IMR-90 (cell line): ENCODE measurements around the gene ZNF398. TPM values are rescaled to one million over a fixed set of nuclear protein-coding genes. Genes with fewer than 3 reads are reported as not detected.

Experiments used
- ATAC-seq: fragments of 200-7000 bp; cut with Tn5 transposase; 2 replicates; pipeline ENCODE4 v1.9.1; 2020; ENCODE audit warnings: low read depth, mild to moderate bottlenecking, moderate library complexity
- BruUV-seq: library from RNA; stranded (reverse); fragments of 400-500 nt; replicated peaks from 2 replicates; lab custom pipeline; 2021; lab: Mats Ljungman, UMichigan
- CTCF ChIA-PET: fragments of 300-600 bp; formaldehyde crosslinking; extraction: SDS; loops from one replicate; lab custom pipeline; 2021; ENCODE audit warnings: antibody characterized with exemption; lab: Yijun Ruan, JAX
- POLR2A ChIA-PET: fragments of 300-600 bp; sonication (Branson Sonifier 250); formaldehyde crosslinking; loops from one replicate; lab custom pipeline; 2022; ENCODE audit warnings: antibody characterized with exemption; ENCODE audit not compliant: unreplicated experiment; lab: Charles Lee
- DNase-seq: peaks from one replicate; pipeline ENCODE4 v3.0.0; 2013
- H2AFZ ChIP-seq: replicated peaks from 2 replicates; pipeline ENCODE3; 2013; ENCODE audit warnings: low read length, mild to moderate bottlenecking; ENCODE audit not compliant: poor library complexity
- H2AK5ac ChIP-seq: 2 replicates; pipeline ENCODE4 v1.6.1; 2013; ENCODE audit warnings: low read depth, low read length, inconsistent platforms
- H2AK9ac ChIP-seq: replicated peaks from 2 replicates; pipeline ENCODE3; 2013; ENCODE audit warnings: mild to moderate bottlenecking, low read depth, low read length, moderate library complexity; ENCODE audit not compliant: poor library complexity
- H2BK120ac ChIP-seq: 2 replicates; pipeline ENCODE4 v1.6.1; 2013; ENCODE audit warnings: low read depth, low read length, inconsistent platforms
- H2BK15ac ChIP-seq: 3 replicates; pipeline ENCODE4 v1.6.1; 2013; ENCODE audit warnings: low read depth, low read length, inconsistent platforms
- H2BK20ac ChIP-seq: 2 replicates; pipeline ENCODE4 v1.6.1; 2013; ENCODE audit warnings: low read depth, mild to moderate bottlenecking, inconsistent platforms, low read length, moderate library complexity
- H2BK5ac ChIP-seq: 2 replicates; pipeline ENCODE4 v1.6.1; 2013; ENCODE audit warnings: mild to moderate bottlenecking, low read depth, low read length, inconsistent platforms; ENCODE audit not compliant: poor library complexity, severe bottlenecking
- H3K14ac ChIP-seq: replicated peaks from 2 replicates; pipeline ENCODE4 v1.6.1; 2013; ENCODE audit warnings: low read depth, low read length, inconsistent platforms
- H3K18ac ChIP-seq: 2 replicates; pipeline ENCODE4 v1.6.1; 2013; ENCODE audit warnings: low read depth, low read length, control low read depth
- H3K23ac ChIP-seq: 2 replicates; pipeline ENCODE4 v1.6.1; 2013; ENCODE audit warnings: low read depth, low read length, inconsistent platforms
- H3K27ac ChIP-seq: 2 replicates; pipeline ENCODE4 v1.5.1; 2013; ENCODE audit warnings: mild to moderate bottlenecking, control low read depth, low read length; ENCODE audit not compliant: insufficient read depth
- H3K27me3 ChIP-seq: 2 replicates; pipeline ENCODE4 v1.6.1; 2013; ENCODE audit warnings: low read length; ENCODE audit not compliant: control insufficient read depth, insufficient read depth
- H3K36me3 ChIP-seq: 2 replicates; pipeline ENCODE4 v1.6.1; 2013; ENCODE audit warnings: low read length, mixed read lengths; ENCODE audit not compliant: control insufficient read depth, insufficient read depth
- H3K4ac ChIP-seq: 2 replicates; pipeline ENCODE4 v1.6.1; 2013; ENCODE audit warnings: low read depth, low read length, inconsistent platforms
- H3K4me1 ChIP-seq: 2 replicates; pipeline ENCODE4 v1.6.1; 2013; ENCODE audit warnings: low read length, mixed read lengths; ENCODE audit not compliant: control insufficient read depth, insufficient read depth
- H3K4me2 ChIP-seq: 2 replicates; pipeline ENCODE4 v1.6.1; 2013; ENCODE audit warnings: low read depth, mild to moderate bottlenecking, control low read depth, low read length, moderate library complexity
- H3K4me3 ChIP-seq: 2 replicates; pipeline ENCODE4 v1.5.1; 2013; ENCODE audit warnings: low read depth, mild to moderate bottlenecking, control low read depth, low read length, moderate library complexity; ENCODE audit not compliant: insufficient read depth
- H3K56ac ChIP-seq: 2 replicates; pipeline ENCODE4 v1.6.1; 2013; ENCODE audit warnings: low read length, inconsistent platforms; ENCODE audit not compliant: insufficient read depth; ENCODE audit errors: extremely low read depth
- H3K79me1 ChIP-seq, 2 experiments: 2 replicates each; pipeline ENCODE4 v1.6.1; 2013; ENCODE audit warnings: low read length in 2 of 2, inconsistent platforms in 1 of 2, low read depth in 1 of 2
- H3K9ac ChIP-seq: 2 replicates; pipeline ENCODE4 v1.6.1; 2013; ENCODE audit warnings: low read depth, low read length, control low read depth
- H3K9me1 ChIP-seq: 2 replicates; pipeline ENCODE4 v1.6.1; 2013; ENCODE audit warnings: low read length, inconsistent platforms; ENCODE audit not compliant: insufficient read depth
- H3K9me3 ChIP-seq: 2 replicates; pipeline ENCODE4 v1.6.1; 2013; ENCODE audit warnings: low read length; ENCODE audit not compliant: control insufficient read depth, insufficient read depth
- H4K20me1 ChIP-seq: 2 replicates; pipeline ENCODE4 v1.6.1; 2013; ENCODE audit warnings: low read length, inconsistent platforms; ENCODE audit not compliant: insufficient read depth
- H4K5ac ChIP-seq: 2 replicates; pipeline ENCODE4 v1.6.1; 2013; ENCODE audit warnings: mild to moderate bottlenecking, low read depth, low read length, control low read depth
- H4K8ac ChIP-seq, 2 experiments: 2 replicates each; pipeline ENCODE4 v1.6.1; 2013; ENCODE audit warnings: low read depth in 2 of 2, low read length in 2 of 2, control low read depth in 1 of 2, inconsistent platforms in 1 of 2
- H4K91ac ChIP-seq: 2 replicates; pipeline ENCODE4 v1.6.1; 2013; ENCODE audit warnings: low read depth, low read length, inconsistent platforms; ENCODE audit not compliant: insufficient read depth
- CEBPB ChIP-seq: IDR thresholded peaks from 2 replicates; pipeline ENCODE4 v1.6.1; 2012; ENCODE audit warnings: low read depth, low read length, improper control_type of control experiment
- MAFK ChIP-seq: IDR thresholded peaks from 2 replicates; pipeline ENCODE4 v1.6.1; 2012; ENCODE audit warnings: low read depth, low read length, improper control_type of control experiment
- RCOR1 ChIP-seq: IDR thresholded peaks from 2 replicates; pipeline ENCODE4 v1.6.1; 2012; ENCODE audit warnings: mild to moderate bottlenecking, low read length, improper control_type of control experiment; ENCODE audit not compliant: insufficient replicate concordance
- WGBS, 2 experiments: methylation state at CpG; one replicate each; pipeline versions ENCODE4 v1.1.5 to v1.1.7; 2013; ENCODE audit warnings: missing lambda C conversion rate in 2 of 2; ENCODE audit not compliant: insufficient read length in 1 of 2; ENCODE audit errors: extremely low coverage in 2 of 2; 5-methylcytosine and 5-hydroxymethylcytosine counted together
- dilution Hi-C: fragments of 300-500 bp; cut with HindIII; formaldehyde crosslinking; loops from one replicate; pipeline ENCODE4 v1.14.3; 2018; ENCODE audit warnings: low sequenced_read_pairs; ENCODE audit not compliant: unreplicated experiment
- in situ Hi-C: fragments of 300-500 bp; cut with MboI; formaldehyde crosslinking; loops from 3 replicates; pipeline ENCODE4 v1.14.3; 2019; ENCODE audit warnings: low sequenced_read_pairs, inconsistent platforms, mixed read lengths
- intact Hi-C: fragments of 100-400 bp; cut with micrococcal nuclease; formaldehyde crosslinking; loops from 2 replicates; pipeline ENCODE4 v1.10.0; 2022
- polyA plus RNA-seq, 3 experiments: library from polyadenylated mRNA; depleted of rRNA; stranded (reverse); fragments of >200 nt; gene quantifications; 2 replicates each; pipeline ENCODE4 v1.2.3, GENCODE V29; 2012; ENCODE audit warnings: low replicate concordance in 1 of 3
- total RNA-seq: library from RNA; depleted of rRNA; stranded (reverse); fragments of >200 nt; gene quantifications from 2 replicates; pipeline ENCODE4 v1.2.3, GENCODE V29; 2012

ZNF398 gene
- total and polyA plus RNA-seq, 2 of the 4 experiments (the other 2 are of a cell fraction), result 5.7 to 7.9 TPM

DNA sequence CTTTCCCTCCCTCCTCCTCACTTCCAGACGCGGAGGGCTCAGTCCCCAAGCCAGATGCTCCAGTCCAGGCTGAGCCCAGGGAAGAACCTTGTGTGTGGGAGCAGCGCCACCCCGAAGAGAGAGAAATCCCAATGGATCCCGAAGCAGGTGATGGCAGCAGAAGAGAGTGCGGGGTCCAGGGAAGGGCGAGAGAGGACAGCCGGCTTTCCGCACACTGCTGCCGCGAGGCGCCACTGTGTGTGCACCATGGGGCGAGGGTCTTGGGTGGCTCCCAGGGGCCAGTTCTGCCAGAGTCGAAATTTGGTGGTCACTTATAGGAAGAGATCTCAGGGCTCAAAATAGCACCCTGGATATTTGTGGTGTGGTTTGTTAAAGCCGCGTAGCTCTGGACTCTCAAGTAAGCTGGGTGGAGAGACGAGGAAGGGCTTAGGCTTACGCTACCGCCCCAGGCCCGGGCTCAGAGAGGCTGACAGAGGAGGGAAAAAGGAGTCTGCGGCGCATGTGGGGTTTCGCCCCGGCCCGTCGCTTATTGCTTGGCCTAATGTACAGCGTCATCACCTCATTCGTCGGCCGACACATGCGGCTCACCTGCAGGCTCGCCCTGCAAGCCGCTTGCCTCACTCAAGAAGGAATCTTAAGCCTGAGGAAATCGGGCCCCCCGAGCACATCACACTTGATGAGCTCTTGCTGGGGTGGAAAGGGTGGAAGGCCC is 60.2 kb downstream of the ZNF398 start:
- no peak overlapping the region for H3K4ac ChIP-seq

More for the DNA sequence above, 60.2 kb downstream of the ZNF398 start:
- no peaks in the 10 kb centered on the region for H3K9me3 ChIP-seq
- no peak for TF ChIP-seq RCOR1
- TF ChIP-seq CEBPB, result no peak
- no peak for TF ChIP-seq MAFK
- no peak overlapping the region for H3K4me3 ChIP-seq
- no peak overlapping the region for H2AFZ ChIP-seq
- H4K8ac ChIP-seq, result no peak overlapping the region
- intact Hi-C loops (no loop called here), in situ Hi-C loops (no loop called here), dilution Hi-C loops (no loop called here)
- no peak overlapping the region for H4K91ac ChIP-seq
- no peak overlapping the region for H3K9ac ChIP-seq
- no peak overlapping the region for H2AK9ac ChIP-seq
- CTCF ChIA-PET, result no interaction called here
- peaks cover 16% of the 10 kb centered on the region for H3K9me1 ChIP-seq
- no peak overlapping the region for H3K56ac ChIP-seq
- peaks cover 28 to 45% of the 10 kb centered on the region in 2 experiments for H3K79me1 ChIP-seq
- POLR2A ChIA-PET, result no interaction called here
- H2BK15ac ChIP-seq, result no peak overlapping the region
- no peak overlapping the region for H2AK5ac ChIP-seq
- no peak overlapping the region for H3K4me2 ChIP-seq
- 95% methylated on average over 15 of the region's 35 CpGs; no CpG with 5 or more reads in 1 of the 2 experiments for WGBS, 2 experiments
- peaks cover 71% of the 10 kb centered on the region for H3K36me3 ChIP-seq
- H3K27me3 ChIP-seq, result no peaks in the 10 kb centered on the region
- H3K27ac ChIP-seq, result no peak overlapping the region
- H4K5ac ChIP-seq, result no peak overlapping the region
- H3K23ac ChIP-seq, result no peak overlapping the region
- H2BK20ac ChIP-seq, result no peak overlapping the region
- H3K4me1 ChIP-seq, result no peaks in the 10 kb centered on the region
- no peak overlapping the region for H2BK120ac ChIP-seq
- no peak for DNase-seq
- no peak for ATAC-seq
- H2BK5ac ChIP-seq, result no peak overlapping the region
- no peak overlapping the region for H3K14ac ChIP-seq
- BruUV-seq, result no TSS peak
- peaks cover 12% of the 10 kb centered on the region for H4K20me1 ChIP-seq
- no peak overlapping the region for H3K18ac ChIP-seq
